AG08396 (cell line): ENCODE measurements around the gene GADD45B.
"Not testable (repeated sequence)": the region's sequence is repeated elsewhere in the genome, so short reads cannot be mapped to it uniquely, and the experiment has no call there.

Source experiments
- DNase-seq: peaks from one replicate; pipeline ENCODE4 v3.0.0; 2012; ENCODE audit warnings: low spot score, mixed read lengths

Gene GADD45B

DNA sequence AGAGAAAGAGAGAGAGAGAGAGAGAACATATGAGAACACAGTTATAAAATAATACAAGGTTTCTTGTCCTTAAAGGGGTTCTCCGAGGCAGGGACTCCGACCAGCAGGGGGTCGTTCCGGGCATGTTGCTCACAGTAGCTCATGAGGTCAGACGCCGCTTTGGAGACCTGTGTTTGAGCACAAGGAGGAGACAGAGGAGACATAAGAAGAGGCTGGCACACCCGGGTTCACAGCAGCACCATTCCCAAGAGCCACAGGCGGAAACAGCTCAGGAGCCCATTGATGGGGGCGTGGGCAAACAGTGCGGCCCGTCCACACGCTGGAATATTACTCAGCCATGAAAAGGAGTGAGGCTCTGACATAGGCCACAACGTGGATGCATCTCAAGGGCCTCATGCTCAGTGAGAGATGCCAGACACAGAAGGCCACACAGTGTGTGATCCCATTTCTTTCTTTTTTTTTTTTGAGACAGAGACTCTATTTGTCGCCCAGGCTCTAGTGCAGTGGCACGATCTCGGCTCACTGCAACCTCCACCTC, 39.1 kb downstream of the GADD45B start:
- DNase-seq: no peak

DNA sequence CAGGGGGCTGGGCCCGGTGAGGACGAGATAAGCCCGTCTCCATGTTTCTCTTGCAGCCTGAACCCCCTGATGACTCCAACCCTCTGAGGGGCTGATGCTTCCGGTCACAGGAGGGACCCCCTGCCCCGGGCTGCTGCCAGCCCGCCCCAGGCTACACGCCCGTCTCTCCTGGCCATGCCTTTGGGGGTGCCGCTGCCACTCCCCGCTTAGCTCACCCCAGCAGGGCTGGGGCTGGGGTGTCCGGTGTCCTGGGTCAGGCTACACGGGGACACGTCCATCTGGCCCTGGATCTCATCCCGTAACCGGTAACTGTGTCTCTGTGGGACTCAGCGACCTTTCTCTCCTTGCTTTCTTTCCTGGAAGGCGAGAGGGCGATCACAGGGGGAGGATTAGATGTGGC, 40.8 kb downstream of the GADD45B start:
- no peak for DNase-seq

DNA sequence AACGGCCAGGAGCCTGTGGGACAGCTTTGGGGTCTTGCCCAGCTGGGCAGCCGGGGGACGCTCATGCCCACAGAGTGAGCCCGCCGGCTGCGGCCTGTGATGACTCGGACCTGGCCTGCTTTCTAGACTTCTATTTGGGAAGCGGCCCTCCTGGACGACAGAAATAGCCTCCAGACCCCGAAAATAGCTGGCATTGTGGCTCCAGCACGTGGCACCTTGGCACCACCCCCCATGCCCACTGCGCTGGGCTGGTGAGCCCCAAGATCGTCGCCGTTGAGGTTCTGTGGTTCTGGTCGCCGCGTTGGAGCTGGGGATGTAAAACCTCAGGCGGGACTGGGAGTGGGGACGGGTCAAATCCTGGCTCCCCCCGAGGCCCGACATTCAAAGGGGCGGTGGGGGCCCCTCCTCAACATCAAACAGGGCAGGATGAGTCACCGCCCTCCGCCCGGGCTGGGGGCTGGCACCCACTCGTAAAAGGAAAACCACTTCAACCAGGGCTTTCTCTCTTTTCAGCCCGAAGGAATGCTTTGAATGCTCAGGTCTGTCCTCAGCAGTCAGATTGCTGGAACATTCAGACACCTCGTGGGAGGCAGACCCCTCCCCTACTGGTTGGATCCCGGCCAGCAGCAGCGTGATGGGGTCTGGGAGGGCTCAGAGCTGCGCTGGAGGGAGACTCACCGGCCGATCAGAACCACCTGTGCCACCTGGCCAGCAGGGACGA, 42.1 kb downstream of the GADD45B start:
- no peak for DNase-seq

DNA sequence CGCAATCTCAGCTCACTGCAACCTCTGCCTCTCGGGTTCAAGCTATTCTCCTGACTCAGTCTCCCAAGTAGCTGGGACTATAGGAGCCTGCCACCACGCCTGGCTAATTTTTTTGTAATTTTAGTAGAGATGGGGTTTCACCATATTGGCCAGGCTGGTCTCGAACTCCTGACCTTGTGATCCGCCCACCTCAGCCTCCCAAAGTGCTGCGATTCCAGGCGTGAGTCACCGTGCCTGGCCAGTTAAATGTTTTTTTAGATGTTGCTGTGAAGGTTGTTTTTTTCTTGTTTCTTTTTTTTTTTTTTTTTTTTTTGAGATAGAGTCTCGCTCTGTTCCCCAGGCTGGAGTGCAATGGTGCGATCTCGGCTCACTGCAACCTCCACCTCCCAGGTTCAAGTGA, 42.9 kb downstream of the GADD45B start:
- not testable (repeated sequence) for DNase-seq

DNA sequence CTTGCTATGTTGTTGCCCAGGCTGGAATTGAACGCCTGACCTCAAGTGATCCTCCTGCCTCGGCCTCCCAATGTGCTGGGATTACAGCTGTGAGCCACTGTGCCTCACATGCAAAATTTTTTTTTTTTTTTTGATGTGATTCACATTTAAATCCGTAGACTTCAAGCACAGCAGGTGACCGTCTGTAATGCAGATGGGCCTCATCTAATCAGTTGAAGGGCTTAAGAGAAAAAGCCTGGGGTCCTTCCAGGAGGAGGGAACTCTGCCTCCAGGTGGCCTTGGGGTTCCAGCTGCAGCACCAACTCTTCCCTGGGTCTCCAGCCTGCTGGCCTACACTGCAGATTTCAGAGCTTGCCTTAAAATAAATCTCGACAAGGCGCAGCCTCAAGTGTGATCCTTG, 43.6 kb downstream of the GADD45B start:
- no peak for DNase-seq

DNA sequence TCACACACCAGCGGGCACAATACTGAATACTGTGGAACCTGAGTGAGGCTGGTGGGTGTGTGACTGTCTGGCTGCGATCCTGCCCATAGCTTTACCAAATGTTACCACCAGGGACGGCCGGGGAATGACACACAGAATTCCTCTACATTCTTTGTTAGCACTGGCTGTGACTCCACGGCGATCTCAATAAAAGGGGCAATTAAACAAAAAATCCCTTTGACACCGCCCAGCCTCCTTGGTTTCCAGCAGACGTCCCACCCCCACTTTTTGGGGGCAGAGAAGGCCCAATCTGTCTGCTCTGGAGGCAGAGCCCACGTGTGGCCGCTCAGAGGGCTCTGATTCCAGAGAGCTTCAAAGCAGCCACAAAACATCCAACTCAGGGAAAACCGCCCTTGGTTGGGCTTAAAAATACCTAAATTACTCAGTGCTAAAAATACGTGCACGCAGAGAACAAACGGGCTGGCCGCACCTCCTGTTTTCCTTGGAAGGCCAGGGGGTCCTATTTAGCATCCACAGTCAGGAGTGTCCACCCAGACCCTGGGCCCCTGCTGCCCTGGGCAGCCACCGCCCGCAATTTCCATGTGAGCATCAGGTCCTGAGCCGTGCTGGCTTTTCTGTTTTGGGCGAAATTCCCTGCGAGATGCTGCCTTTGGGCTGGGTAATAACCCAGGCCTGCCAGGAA, 47.8 kb downstream of the GADD45B start:
- DNase-seq: peak; percentile 84

DNA sequence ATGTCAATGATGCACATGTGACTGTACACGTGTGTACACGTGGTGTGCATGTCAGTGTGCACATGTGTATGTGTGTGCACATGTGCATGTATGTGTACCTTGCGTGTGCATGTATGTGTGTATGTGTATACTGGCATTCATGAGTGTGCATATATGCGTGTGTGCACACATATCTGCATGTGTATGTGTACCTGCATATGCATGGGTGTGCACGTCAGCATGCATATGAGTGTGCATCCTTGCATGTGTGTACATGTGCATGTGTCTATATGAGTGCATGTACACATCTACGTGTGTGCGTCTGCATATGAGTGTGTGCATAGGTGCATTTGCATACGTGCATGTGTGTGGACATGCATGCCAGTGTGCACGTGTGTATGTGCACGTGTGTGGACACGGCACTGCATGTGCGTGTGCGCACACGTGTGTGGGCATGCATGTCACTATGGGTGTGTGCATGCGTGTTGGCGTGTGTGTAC, 48.5 kb downstream of the GADD45B start:
- no peak for DNase-seq

DNA sequence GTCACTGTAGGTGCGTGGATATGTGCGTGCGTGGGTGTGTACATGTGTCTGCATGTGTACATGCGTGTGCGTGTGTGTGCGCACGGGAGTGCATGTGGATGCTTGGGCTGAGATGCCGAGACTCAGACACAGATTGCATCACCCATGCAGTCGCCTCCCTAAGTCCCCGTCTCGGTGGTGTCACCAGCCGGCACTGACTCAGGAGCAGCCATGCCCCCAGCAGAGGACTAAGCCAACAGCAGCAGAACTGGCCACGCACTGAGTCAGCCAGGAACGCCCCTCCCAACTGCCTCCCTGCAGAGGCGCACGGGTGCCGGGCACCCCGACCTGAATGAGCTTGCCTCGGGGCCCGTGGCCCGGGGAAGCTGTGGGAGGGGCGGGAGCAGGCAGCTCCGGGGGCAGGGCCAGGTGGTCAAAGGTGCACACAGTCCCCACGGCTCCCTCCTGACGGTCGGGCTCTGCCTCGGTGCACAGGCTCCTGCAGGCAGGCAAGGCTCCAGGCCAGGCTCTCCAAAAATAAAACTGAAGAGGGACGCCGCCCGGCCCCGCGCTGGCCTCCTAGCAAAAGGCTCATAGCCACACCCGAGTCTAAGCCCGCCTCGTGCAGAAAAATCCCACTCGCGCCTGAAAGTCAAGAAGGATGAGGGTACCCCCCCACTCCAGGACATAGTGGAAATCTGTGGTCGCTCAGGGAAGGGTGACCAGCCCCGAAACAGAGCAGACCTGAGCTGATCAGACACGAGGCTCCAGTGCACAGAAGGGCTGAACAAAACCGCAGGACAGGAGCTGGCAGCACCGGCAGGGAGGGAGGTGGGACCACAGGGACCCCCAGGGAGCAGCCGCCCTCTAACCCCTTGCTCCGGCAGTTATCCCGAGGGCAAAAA, 49.2 kb downstream of the GADD45B start:
- peak; percentile 76 for DNase-seq

DNA sequence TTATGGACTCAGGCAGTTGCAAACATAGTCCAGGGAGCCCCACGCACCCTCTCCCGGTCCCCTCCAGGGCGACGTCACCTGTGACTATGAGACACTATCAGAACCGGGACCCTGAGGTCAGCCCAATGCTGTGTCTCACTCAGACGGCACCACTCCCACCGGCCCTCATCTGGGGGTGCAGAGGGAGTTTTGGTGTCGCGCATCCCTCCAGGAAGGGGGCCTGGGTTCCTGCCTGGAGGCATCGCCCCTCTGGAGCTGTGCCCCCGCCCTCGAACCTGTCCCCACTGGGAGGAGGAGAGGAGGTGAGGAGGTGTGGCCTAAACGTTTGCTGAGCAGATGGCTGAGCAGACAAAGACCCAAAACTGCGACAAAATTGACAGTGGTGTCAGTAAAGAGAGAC, 51.2 kb downstream of the GADD45B start:
- no peak for DNase-seq

DNA sequence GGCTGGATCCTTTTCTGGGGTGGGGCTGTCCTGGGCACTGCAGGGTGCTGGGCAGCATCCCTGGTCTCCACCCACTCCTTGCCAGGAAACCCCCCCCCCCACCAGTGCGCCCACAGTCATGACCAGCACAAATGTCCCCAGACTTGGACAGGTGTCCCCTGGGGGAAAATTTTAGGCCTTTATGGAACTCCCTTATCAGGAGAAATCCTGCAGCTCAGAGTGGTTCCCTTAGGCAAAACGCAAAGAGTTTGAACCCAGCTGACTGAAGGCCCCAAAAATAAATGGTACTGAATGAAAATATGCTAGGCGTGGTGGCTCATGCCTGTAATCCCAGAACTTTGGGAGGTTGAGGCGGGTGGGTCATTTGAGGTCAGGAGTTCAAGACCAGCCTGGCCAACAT, 51.8 kb downstream of the GADD45B start:
- no peak for DNase-seq
